Activated naive CD4-positive, alpha-beta T cell treated with anti-CD3 and anti-CD28 coated beads, Interleukin-2, amount 50 U/mL, for 24 hours (primary cell): ENCODE results near the gene PRRT1.

Experiments used
- H3K27ac Mint-ChIP-seq: one replicate; pipeline ENCODE4 v1.8.0; 2021; ENCODE audit warnings: mild to moderate bottlenecking, mixed read lengths
- H3K27me3 Mint-ChIP-seq: one replicate; pipeline ENCODE4 v1.8.0; 2021; ENCODE audit warnings: mixed read lengths
- H3K36me3 Mint-ChIP-seq: one replicate; pipeline ENCODE4 v1.8.0; 2021; ENCODE audit warnings: mixed read lengths
- H3K4me1 Mint-ChIP-seq: one replicate; pipeline ENCODE4 v1.8.0; 2021; ENCODE audit warnings: mixed read lengths
- H3K4me3 Mint-ChIP-seq: one replicate; pipeline ENCODE4 v1.8.0; 2021; ENCODE audit warnings: mild to moderate bottlenecking, mixed read lengths
- H3K9me3 Mint-ChIP-seq: one replicate; pipeline ENCODE4 v1.8.0; 2021; ENCODE audit warnings: mixed read lengths

The PRRT1 gene

GRCh38 chr6:32128751-32129296 lies 22.9 kb downstream of the PRRT1 start:
- peaks cover 48% of the 10 kb centered on the region for H3K4me1 Mint-ChIP-seq
- peak overlapping the region; percentile 30 for H3K27ac Mint-ChIP-seq
- no peaks in the 10 kb centered on the region for H3K27me3 Mint-ChIP-seq
- peaks cover 7% of the 10 kb centered on the region for H3K36me3 Mint-ChIP-seq
- H3K9me3 Mint-ChIP-seq, result no peaks in the 10 kb centered on the region
- H3K4me3 Mint-ChIP-seq, result peak overlapping the region; percentile 99

DNA sequence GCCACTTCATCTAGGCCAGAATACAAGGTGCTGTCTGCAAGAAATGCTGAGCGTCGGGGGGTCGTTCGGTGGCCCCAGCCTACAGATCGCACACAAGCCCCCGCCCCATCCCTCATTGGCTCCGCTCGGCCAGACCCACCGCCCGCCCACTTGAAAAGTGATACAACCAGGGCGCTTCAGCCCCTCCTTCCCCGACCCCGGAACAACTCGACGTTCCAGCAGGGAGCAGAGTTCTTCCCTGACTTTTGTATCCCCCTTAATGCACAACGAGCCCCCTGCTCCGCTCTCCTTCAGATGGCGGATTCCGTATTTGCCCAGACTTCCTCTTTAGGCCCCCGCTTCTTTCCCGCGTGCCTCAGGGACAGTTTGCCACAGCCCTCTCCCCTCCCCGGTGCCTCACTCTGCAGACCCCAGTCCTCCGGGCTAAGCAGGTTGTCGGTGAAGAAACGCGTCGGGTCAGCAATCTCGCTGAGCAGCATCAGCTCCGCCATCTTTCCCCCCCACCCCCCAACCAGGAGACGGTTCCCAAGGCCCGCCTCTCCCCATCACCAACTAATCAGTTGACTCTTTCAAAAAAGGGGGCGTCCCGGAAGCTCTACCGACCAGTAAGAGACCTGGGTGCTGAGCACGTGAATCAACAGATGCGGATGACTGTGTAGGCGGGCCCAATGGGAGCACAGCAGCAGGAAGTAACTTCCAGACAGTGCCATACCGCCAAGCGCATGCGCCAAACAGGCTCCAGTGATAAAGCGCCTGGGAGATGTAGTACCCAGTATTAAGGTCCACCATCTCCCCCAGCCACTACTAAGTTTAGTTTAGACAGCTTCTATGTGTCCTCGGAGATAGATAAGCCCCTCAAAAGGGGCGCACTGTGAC lies 23.8 kb downstream of the PRRT1 start, which contains the start of gene ATF6B:
TSS of gene ATF6B (minus strand) at position 530 of the 876 bp plus-strand sequence. CDS start at position 491, 39 bp downstream.
- peak within 1 kb of the TSS; percentile 99 for H3K4me3 Mint-ChIP-seq
- H3K4me1 Mint-ChIP-seq, result peaks cover 53% of the 10 kb centered on the region
- peaks cover 9% of the 10 kb centered on the region for H3K36me3 Mint-ChIP-seq
- no peaks in the 10 kb centered on the region for H3K9me3 Mint-ChIP-seq
- H3K27me3 Mint-ChIP-seq, result no peaks in the 10 kb centered on the region
- H3K27ac Mint-ChIP-seq, result peak within 1 kb of the TSS; percentile 95

- H3K9me3 Mint-ChIP-seq, result no peaks in the 10 kb centered on the region
- H3K27ac Mint-ChIP-seq, result peak overlapping the region; percentile 90
- H3K4me3 Mint-ChIP-seq, result peak overlapping the region; percentile 99
- H3K36me3 Mint-ChIP-seq, result peaks cover 9% of the 10 kb centered on the region
- peaks cover 53% of the 10 kb centered on the region for H3K4me1 Mint-ChIP-seq
- no peaks in the 10 kb centered on the region for H3K27me3 Mint-ChIP-seq
Observed at GRCh38 chr6:32127409-32127716, 24.4 kb downstream of the PRRT1 start.

GRCh38 chr6:32126880-32127279 lies 24.9 kb downstream of the PRRT1 start:
- H3K4me3 Mint-ChIP-seq, result peak overlapping the region; percentile 99
- H3K27ac Mint-ChIP-seq, result peak overlapping the region; percentile 90
- H3K27me3 Mint-ChIP-seq, result no peaks in the 10 kb centered on the region
- peaks cover 53% of the 10 kb centered on the region for H3K4me1 Mint-ChIP-seq
- H3K36me3 Mint-ChIP-seq, result peaks cover 14% of the 10 kb centered on the region
- no peaks in the 10 kb centered on the region for H3K9me3 Mint-ChIP-seq

GRCh38 chr6:32123681-32124080 lies 28.1 kb downstream of the PRRT1 start:
- Mint-ChIP-seq H3K4me1 (peaks cover 49% of the 10 kb centered on the region), H3K4me3 (no peak overlapping the region), H3K27me3 (no peaks in the 10 kb centered on the region), H3K27ac (no peak overlapping the region), H3K36me3 (peaks cover 14% of the 10 kb centered on the region), H3K9me3 (no peaks in the 10 kb centered on the region)

DNA sequence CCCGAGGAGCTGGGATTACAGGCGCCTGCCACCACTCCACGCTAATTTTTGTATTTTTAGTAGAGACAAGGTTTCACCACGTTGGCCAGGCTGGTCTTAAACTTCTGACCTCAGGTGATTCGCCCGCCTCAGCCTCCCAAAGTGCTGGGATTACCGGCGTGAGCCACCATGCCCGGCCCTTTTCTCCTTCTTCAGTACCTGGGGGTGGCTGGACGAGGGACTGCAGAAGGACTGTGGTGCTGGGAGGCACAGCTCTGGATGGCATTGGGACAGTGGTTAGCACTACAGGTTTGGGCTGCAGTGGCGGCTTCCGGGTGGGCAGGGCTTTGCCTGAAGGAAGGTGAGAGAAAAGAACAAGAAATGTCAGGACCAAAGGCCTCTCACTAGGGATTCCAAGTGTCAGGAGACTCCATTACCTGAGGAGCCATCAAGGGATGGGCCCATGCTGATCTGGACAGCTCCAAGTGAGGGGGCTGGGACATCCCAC lies 31.1 kb downstream of the PRRT1 start:
- H3K9me3 Mint-ChIP-seq, result no peaks in the 10 kb centered on the region
- H3K27me3 Mint-ChIP-seq, result no peaks in the 10 kb centered on the region
- H3K4me3 Mint-ChIP-seq, result no peak overlapping the region
- no peak overlapping the region for H3K27ac Mint-ChIP-seq
- peaks cover 13% of the 10 kb centered on the region for H3K36me3 Mint-ChIP-seq
- peaks cover 25% of the 10 kb centered on the region for H3K4me1 Mint-ChIP-seq

DNA sequence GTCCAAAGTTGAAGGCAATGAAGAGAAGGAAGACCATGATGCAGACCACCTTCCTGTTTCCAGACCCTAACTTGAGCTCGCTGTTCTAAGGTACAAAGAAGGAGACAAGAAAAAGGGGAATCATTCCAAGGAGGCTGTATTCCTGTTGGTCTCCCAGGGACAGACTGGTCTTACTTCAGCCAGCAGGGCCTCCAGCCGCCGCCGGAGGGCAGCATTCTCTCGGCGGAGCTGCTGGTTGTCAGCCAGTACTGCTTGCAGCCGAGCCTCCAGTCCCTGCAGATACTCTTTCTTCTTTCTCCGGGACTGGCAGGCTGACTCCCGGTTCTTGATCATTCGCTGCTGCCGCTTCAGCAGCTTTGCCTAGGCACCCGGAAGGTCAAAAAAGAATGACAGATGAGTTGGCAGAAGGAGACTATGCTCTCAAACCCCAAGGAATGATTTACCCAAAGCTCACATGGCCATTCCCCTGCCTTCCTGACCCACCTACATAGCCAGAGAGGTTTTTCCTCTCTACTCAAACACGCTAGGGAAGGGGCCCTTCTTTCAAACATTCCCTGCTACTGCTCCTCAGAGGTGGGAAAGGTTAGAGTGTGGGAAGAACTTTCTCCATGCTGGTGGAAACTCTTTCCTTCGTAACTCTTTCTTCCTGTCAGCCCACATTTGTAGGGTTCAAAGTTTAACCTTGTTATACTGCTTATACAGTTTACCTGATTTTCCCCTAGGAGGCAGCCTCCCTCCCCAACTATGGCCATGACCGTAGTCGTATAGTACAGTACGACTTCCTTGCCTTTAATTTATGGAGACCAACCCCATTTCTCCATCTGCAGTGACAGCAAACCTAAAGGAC lies 32.7 kb downstream of the PRRT1 start:
- Mint-ChIP-seq H3K27ac (no peak overlapping the region), H3K27me3 (no peaks in the 10 kb centered on the region), H3K36me3 (peaks cover 9% of the 10 kb centered on the region)

DNA sequence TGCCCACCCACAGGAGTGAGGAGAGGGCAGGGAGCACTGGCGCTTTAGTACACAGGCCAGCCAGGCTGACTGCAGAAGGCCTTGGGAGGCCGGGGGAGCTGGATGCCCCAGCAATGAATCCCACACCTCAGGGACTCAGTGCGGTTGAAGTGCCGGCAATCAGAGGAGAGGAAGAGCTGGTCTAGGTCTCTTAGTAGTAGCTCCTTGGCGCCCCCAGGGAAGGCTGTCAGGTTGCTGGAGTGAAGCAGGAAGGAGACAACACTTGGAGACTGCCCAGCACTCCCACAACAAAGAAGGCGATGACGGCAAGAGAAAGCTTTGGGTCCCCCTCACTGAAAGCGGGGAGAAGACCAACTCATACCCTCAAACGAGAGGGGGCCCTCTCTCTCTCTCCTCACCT lies 34.3 kb downstream of the PRRT1 start:
- no peak overlapping the region for H3K4me3 Mint-ChIP-seq
- no peaks in the 10 kb centered on the region for H3K9me3 Mint-ChIP-seq
- H3K4me1 Mint-ChIP-seq, result peaks cover 12% of the 10 kb centered on the region
- H3K27me3 Mint-ChIP-seq, result no peaks in the 10 kb centered on the region
- no peak overlapping the region for H3K27ac Mint-ChIP-seq
- H3K36me3 Mint-ChIP-seq, result peaks cover 6% of the 10 kb centered on the region

More for the DNA sequence above, 32.7 kb downstream of the PRRT1 start:
- Mint-ChIP-seq H3K9me3 (no peaks in the 10 kb centered on the region), H3K4me1 (peaks cover 19% of the 10 kb centered on the region), H3K4me3 (no peak overlapping the region)

- Mint-ChIP-seq H3K4me3 (no peak overlapping the region), H3K36me3 (peaks cover 2% of the 10 kb centered on the region), H3K27me3 (no peaks in the 10 kb centered on the region), H3K4me1 (peaks cover 12% of the 10 kb centered on the region), H3K27ac (no peak overlapping the region), H3K9me3 (no peaks in the 10 kb centered on the region)
Observed at GRCh38 chr6:32116674-32117073, 35.1 kb downstream of the PRRT1 start.

DNA sequence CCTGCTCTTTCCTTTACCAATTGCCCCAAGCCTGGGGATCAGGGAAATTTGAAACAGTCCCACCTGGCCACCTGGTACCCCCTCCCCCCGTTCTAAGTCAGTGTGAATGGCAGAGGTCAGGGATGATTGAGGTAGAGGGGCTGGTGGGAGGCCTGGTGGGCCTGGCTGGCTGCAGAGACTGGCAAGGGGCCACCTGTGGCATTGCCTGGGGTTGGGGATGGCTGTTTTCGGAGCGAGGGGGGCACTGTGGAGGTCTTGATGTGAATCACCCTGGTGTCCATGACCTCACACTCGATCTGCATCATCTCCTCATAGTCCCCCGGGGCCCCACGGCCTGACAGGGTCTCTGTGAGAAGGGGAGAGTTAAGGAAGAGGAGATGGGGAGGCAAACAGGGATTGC lies 36.1 kb downstream of the PRRT1 start:
- Mint-ChIP-seq H3K4me1 (peaks cover 12% of the 10 kb centered on the region), H3K36me3 (peaks cover 2% of the 10 kb centered on the region), H3K9me3 (no peaks in the 10 kb centered on the region), H3K27me3 (no peaks in the 10 kb centered on the region), H3K27ac (no peak overlapping the region), H3K4me3 (no peak overlapping the region)

GRCh38 chr6:32114796-32115195 lies 36.9 kb downstream of the PRRT1 start:
- peaks cover 2% of the 10 kb centered on the region for H3K36me3 Mint-ChIP-seq
- peaks cover 16% of the 10 kb centered on the region for H3K4me1 Mint-ChIP-seq
- no peaks in the 10 kb centered on the region for H3K27me3 Mint-ChIP-seq
- H3K27ac Mint-ChIP-seq, result no peak overlapping the region
- no peak overlapping the region for H3K4me3 Mint-ChIP-seq
- H3K9me3 Mint-ChIP-seq, result no peaks in the 10 kb centered on the region

- peak overlapping the region; percentile 69 for H3K27ac Mint-ChIP-seq
- H3K9me3 Mint-ChIP-seq, result no peaks in the 10 kb centered on the region
- peaks cover 2% of the 10 kb centered on the region for H3K36me3 Mint-ChIP-seq
- no peak overlapping the region for H3K4me3 Mint-ChIP-seq
- peaks cover 17% of the 10 kb centered on the region for H3K4me1 Mint-ChIP-seq
- no peaks in the 10 kb centered on the region for H3K27me3 Mint-ChIP-seq
Observed at GRCh38 chr6:32113386-32114352, 38.1 kb downstream of the PRRT1 start.

DNA sequence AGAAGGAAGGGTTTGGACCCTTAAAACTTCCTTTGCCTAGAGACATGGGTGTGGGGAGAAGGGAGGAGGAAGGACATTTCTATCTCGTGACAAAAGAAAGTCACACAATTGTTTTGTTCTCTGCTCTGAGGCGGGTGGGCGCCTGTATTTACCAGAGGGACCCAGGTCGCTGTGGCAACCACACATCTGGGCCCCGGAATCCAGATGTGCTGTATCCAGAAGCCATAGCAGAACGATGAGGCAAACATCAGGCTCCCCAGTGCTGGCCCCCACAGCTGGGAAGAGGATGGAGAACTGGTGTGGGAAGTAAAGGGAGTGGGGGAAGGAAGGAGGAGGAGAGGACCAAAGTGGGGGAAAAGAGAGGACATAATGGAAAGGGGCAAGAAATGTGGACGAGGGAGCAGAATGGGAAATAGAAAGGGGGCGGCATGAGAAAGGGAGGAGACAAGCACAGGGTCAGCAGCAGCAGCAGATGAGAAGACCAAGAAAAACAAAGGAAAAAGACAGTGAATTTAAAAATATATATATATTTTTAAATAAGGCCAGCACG lies 39.2 kb downstream of the PRRT1 start:
- Mint-ChIP-seq H3K27me3 (no peaks in the 10 kb centered on the region), H3K4me1 (peaks cover 26% of the 10 kb centered on the region), H3K4me3 (no peak overlapping the region), H3K27ac (no peak overlapping the region), H3K36me3 (no peaks in the 10 kb centered on the region), H3K9me3 (no peaks in the 10 kb centered on the region)

DNA sequence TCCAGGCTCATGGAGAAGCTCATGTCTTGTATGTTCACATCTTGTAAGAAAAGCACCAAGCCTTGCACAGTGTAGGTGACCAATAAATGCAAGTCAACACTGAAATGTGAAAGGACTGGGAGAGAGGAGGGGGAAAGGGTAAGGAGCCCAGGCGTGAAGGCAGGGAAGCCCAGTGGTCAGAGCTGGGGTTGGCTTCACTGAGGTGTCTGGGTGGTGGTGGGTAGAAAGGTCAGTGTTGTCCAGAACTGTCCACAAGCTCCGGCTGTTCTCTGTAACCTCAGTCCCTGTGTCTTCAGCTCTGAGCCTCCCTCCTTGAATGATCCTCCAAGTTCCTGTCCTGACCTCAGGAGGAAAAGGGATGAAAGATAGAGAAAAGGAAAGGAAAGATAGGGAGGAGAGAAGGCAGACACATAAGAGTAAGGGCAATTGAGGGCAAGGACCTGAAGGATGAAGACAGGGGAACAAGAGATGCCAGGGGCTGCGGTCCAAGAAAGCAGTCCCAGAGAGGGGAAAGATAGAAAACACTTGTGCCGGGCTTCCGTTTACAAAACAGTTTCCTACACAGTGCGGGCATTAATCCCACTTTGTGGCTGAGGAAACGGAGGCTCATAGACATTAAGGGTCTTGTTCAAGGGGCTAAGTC lies 40.2 kb downstream of the PRRT1 start:
- no peak overlapping the region for H3K4me3 Mint-ChIP-seq
- peak overlapping the region; percentile 62 for H3K27ac Mint-ChIP-seq
- peaks cover 36% of the 10 kb centered on the region for H3K4me1 Mint-ChIP-seq
- H3K9me3 Mint-ChIP-seq, result no peaks in the 10 kb centered on the region
- H3K36me3 Mint-ChIP-seq, result no peaks in the 10 kb centered on the region
- no peaks in the 10 kb centered on the region for H3K27me3 Mint-ChIP-seq
